OCI-LY3 (cell line): ENCODE data around the gene NSG2.
"Not testable (repeated sequence)": the region's sequence is repeated elsewhere in the genome, so short reads cannot be mapped to it uniquely, and the experiment has no call there.

Experiments used
- H2AFZ ChIP-seq: fragments of 200-600, 300-600 bp; shearing (Covaris generic); 2 replicates; pipeline ENCODE4 v1.6.0; 2014; ENCODE audit warnings: antibody characterized with exemption, low read depth, low read length
- H3K27ac ChIP-seq: fragments of 200-600, 300-600 bp; sonication (generic); 2 replicates; pipeline ENCODE4 v1.5.1; 2014; ENCODE audit warnings: mild to moderate bottlenecking, low read length, moderate library complexity, mixed read lengths
- H3K27me3 ChIP-seq: fragments of 200-600, 300-600 bp; sonication (generic); 2 replicates; pipeline ENCODE4 v1.6.1; 2014; ENCODE audit warnings: low read depth, low read length, mixed read lengths
- H3K36me3 ChIP-seq: fragments of 200-600, 300-600 bp; sonication (generic); replicated peaks from 2 replicates; pipeline ENCODE3; 2014; ENCODE audit warnings: low read depth, low read length, mixed read lengths
- H3K4me1 ChIP-seq: fragments of 300-600, 200-600 bp; sonication (generic); 2 replicates; pipeline ENCODE4 v1.6.1; 2014; ENCODE audit warnings: low read length, mixed read lengths
- H3K4me2 ChIP-seq: fragments of 200-600, 300-600 bp; sonication (generic); 2 replicates; pipeline ENCODE4 v1.6.1; 2014; ENCODE audit warnings: low read length, mixed read lengths
- H3K4me3 ChIP-seq: fragments of 300-600, 200-600 bp; sonication (generic); 2 replicates; pipeline ENCODE4 v1.5.1; 2014; ENCODE audit warnings: antibody characterized with exemption, mild to moderate bottlenecking, low read length, moderate library complexity
- H3K79me2 ChIP-seq: fragments of 300-600, 200-600 bp; shearing (Covaris generic); 2 replicates; pipeline ENCODE4 v1.6.1; 2014; ENCODE audit warnings: mild to moderate bottlenecking, low read length, mixed read lengths
- H3K9ac ChIP-seq: fragments of 300-600, 200-600 bp; shearing (Covaris generic); 2 replicates; pipeline ENCODE4 v1.6.0; 2014; ENCODE audit warnings: mild to moderate bottlenecking, low read length, moderate library complexity
- H3K9me3 ChIP-seq: fragments of 200-600, 300-600 bp; shearing (Covaris generic); 2 replicates; pipeline ENCODE4 v1.6.1; 2014; ENCODE audit warnings: low read length, mixed read lengths; ENCODE audit not compliant: insufficient read depth
- H4K20me1 ChIP-seq: fragments of 200-600, 300-600 bp; sonication (generic); 2 replicates; pipeline ENCODE4 v1.6.1; 2016; ENCODE audit warnings: low read length, mixed read lengths; ENCODE audit not compliant: insufficient read depth
- EZH2phosphoT487 ChIP-seq: fragments of 200-600 bp; shearing (Covaris generic); IDR thresholded peaks from 2 replicates; pipeline ENCODE4 v1.6.1; 2018; ENCODE audit warnings: antibody characterized with exemption, mixed run types, low read depth
- TF ChIP-seq, protein P1 (sequence below): fragments of 200-600, 300-600 bp; sonication (generic); IDR thresholded peaks from 2 replicates; pipeline ENCODE4 v1.5.1; 2014; ENCODE audit warnings: antibody characterized with exemption, low read length, low read depth

NSG2 gene

GRCh38 chr5:174145091-174145490 is 99.6 kb downstream of the NSG2 start:
- Histone ChIP-seq H3K4me2 (no peak overlapping the region), H2AFZ (no peak overlapping the region), H4K20me1 (no peaks in the 10 kb centered on the region), H3K79me2 (no peaks in the 10 kb centered on the region), H3K9me3 (no peaks in the 10 kb centered on the region), H3K27ac (no peak overlapping the region), H3K4me1 (no peaks in the 10 kb centered on the region), H3K27me3 (peaks cover 11% of the 10 kb centered on the region; the same call in 1 of the 2 replicates), H3K9ac (no peak overlapping the region), H3K4me3 (no peak overlapping the region), H3K36me3 (no peaks in the 10 kb centered on the region)
- no peak for TF ChIP-seq EZH2phosphoT487
- TF ChIP-seq, protein P1, sequence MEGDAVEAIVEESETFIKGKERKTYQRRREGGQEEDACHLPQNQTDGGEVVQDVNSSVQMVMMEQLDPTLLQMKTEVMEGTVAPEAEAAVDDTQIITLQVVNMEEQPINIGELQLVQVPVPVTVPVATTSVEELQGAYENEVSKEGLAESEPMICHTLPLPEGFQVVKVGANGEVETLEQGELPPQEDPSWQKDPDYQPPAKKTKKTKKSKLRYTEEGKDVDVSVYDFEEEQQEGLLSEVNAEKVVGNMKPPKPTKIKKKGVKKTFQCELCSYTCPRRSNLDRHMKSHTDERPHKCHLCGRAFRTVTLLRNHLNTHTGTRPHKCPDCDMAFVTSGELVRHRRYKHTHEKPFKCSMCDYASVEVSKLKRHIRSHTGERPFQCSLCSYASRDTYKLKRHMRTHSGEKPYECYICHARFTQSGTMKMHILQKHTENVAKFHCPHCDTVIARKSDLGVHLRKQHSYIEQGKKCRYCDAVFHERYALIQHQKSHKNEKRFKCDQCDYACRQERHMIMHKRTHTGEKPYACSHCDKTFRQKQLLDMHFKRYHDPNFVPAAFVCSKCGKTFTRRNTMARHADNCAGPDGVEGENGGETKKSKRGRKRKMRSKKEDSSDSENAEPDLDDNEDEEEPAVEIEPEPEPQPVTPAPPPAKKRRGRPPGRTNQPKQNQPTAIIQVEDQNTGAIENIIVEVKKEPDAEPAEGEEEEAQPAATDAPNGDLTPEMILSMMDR = no peak

DNA sequence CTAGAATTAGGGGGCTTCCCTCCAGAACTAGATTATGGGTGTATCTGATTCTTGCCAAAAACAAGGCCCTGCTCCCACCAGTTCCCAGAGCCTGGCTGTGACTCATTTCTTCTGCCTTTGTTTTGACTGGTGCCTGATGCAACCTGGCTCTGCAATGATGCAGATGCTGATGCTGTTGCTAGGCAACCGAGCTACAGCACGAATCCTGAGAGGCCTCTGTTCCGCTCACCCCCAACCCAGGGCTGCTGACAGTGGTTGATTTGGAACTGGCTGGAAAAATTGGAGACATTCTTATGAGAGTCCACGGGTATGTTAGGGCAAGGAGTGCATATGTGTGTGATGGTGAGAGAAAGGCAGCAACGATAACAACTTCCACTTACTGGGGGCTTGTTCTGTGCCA is 100.3 kb downstream of the NSG2 start:
- H3K4me1 ChIP-seq = no peaks in the 10 kb centered on the region
- no peaks in the 10 kb centered on the region for H4K20me1 ChIP-seq
- H3K36me3 ChIP-seq = no peaks in the 10 kb centered on the region
- H3K79me2 ChIP-seq = no peaks in the 10 kb centered on the region
- no peak overlapping the region for H3K27ac ChIP-seq
- H2AFZ ChIP-seq = no peak overlapping the region
- H3K27me3 ChIP-seq = peaks cover 7% of the 10 kb centered on the region; the same call in 1 of the 2 replicates
- H3K9ac ChIP-seq = no peak overlapping the region
- H3K4me3 ChIP-seq = no peak overlapping the region
- H3K9me3 ChIP-seq = no peaks in the 10 kb centered on the region
- TF ChIP-seq, protein P1 = no peak
- no peak for TF ChIP-seq EZH2phosphoT487
- no peak overlapping the region for H3K4me2 ChIP-seq

DNA sequence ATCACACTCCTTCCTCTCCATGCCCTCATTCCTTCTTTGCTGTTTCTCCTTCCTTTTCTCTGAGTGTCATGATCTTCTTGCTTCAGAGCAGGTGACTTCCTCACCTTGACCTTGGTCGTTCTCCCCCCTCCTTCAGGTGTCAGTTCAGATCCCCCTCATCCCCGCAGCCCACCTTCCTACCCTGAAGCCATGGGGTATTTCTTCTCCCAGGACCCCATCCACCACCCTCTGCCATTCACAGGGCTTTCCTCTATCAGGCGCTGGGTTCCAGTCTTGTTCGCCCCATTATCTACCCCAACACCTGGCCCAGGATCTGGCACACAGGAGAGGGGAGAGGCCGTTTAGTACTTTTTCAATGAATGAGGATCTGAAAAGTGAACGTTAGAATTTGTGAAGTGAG is 101.0 kb downstream of the NSG2 start:
- Histone ChIP-seq H2AFZ (no peak overlapping the region), H3K4me2 (no peak overlapping the region), H3K79me2 (no peaks in the 10 kb centered on the region), H3K27ac (no peak overlapping the region), H3K4me3 (no peak overlapping the region), H3K36me3 (no peaks in the 10 kb centered on the region), H3K9me3 (no peaks in the 10 kb centered on the region), H3K9ac (no peak overlapping the region), H4K20me1 (no peaks in the 10 kb centered on the region), H3K4me1 (no peaks in the 10 kb centered on the region), H3K27me3 (no peaks in the 10 kb centered on the region)
- no peak for TF ChIP-seq EZH2phosphoT487
- TF ChIP-seq, protein P1 = no peak

DNA sequence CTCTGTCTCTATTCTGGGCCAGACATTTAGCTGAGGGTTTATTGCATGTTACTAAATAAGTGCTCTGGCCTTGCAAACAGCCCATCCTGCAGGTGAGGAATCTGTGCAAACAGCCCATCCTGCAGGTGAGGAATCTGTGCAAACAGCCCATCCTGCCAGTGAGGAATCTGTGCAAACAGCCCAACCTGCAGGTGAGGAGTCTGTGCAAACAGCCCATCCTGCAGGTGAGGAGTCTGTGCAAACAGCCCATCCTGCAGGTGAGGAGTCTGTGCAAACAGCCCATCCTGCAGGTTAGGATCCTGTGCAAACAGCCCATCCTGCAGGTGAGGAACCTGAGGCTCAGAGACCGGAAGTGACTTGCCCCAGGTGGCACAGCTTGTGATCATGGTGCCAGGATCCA is 101.5 kb downstream of the NSG2 start:
- not testable (repeated sequence) for H2AFZ ChIP-seq, H4K20me1 ChIP-seq, H3K9ac ChIP-seq, H3K36me3 ChIP-seq, H3K27ac ChIP-seq, H3K4me3 ChIP-seq, H3K4me2 ChIP-seq, H3K9me3 ChIP-seq, H3K79me2 ChIP-seq, H3K27me3 ChIP-seq, H3K4me1 ChIP-seq

GRCh38 chr5:174147551-174147950 is 102.0 kb downstream of the NSG2 start:
- no peak overlapping the region for H2AFZ ChIP-seq
- H3K36me3 ChIP-seq = no peaks in the 10 kb centered on the region
- no peak overlapping the region for H3K27ac ChIP-seq
- TF ChIP-seq EZH2phosphoT487 = no peak
- TF ChIP-seq, protein P1 = no peak
- H3K27me3 ChIP-seq = no peaks in the 10 kb centered on the region
- no peaks in the 10 kb centered on the region for H3K79me2 ChIP-seq
- H3K4me1 ChIP-seq = no peaks in the 10 kb centered on the region
- H3K4me2 ChIP-seq = no peak overlapping the region
- no peaks in the 10 kb centered on the region for H4K20me1 ChIP-seq
- no peaks in the 10 kb centered on the region for H3K9me3 ChIP-seq
- H3K9ac ChIP-seq = no peak overlapping the region
- H3K4me3 ChIP-seq = no peak overlapping the region
